Thyroid gland (tissue), 4 donors: Measurements from ENCODE around the gene CACNA1H. TPM values are rescaled to one million over a fixed set of nuclear protein-coding genes. Genes with fewer than 3 reads are reported as not detected.
A peak's percentile ranks its signal among the peaks of the same experiment; 100 is the strongest.

ENCODE experiments used
- DNase-seq, 2 donors: peaks; one replicate each; pipeline ENCODE4 v3.0.0-alpha.2; 2019
- H3K27ac ChIP-seq, 3 donors: fragments of 200-600 bp; sonication (generic); 1 replicate in 2 of 3; 2 replicates in 1 of 3; pipeline ENCODE4 v1.5.1; 2016 to 2019; ENCODE audit warnings: mild to moderate bottlenecking in 1 of 3, moderate library complexity in 1 of 3
- H3K27me3 ChIP-seq: fragments of 200-600 bp; sonication (generic); one replicate; pipeline ENCODE4 v1.5.1; 2019
- H3K36me3 ChIP-seq, 2 donors: fragments of 200-600 bp; sonication (generic); one replicate each; pipeline ENCODE4 v1.5.1; 2016 to 2019
- H3K4me1 ChIP-seq, 2 donors: fragments of 200-600 bp; sonication (generic); one replicate each; pipeline ENCODE4 v1.5.1; 2017 to 2019
- H3K4me3 ChIP-seq, 3 donors: fragments of 200-600 bp; sonication (generic); replicated peaks in 1 of 3; 1 replicate in 2 of 3; 2 replicates in 1 of 3; pipeline ENCODE4 v1.5.1; 2016; ENCODE audit warnings: mild to moderate bottlenecking in 1 of 3
- H3K9me3 ChIP-seq: fragments of 200-600 bp; sonication (generic); one replicate; pipeline ENCODE4 v1.5.1; 2017
- CTCF ChIP-seq, 6 experiments: fragments of 200-600 bp in 3 of 6; fragments of 450-650 bp in 3 of 6; sonication (generic) in 3 of 6; IDR thresholded peaks; one replicate each; pipeline ENCODE4 v1.5.1; 2016 to 2019; ENCODE audit warnings: antibody characterized with exemption in 6 of 6, mild to moderate bottlenecking in 2 of 6, inconsistent platforms in 1 of 6, moderate library complexity in 1 of 6
- POLR2A ChIP-seq, 2 donors: fragments of 450-650 bp; IDR thresholded peaks; one replicate each; pipeline ENCODE4 v1.6.1; 2017; ENCODE audit warnings: antibody characterized with exemption in 2 of 2, mild to moderate bottlenecking in 2 of 2, moderate library complexity in 1 of 2
- WGBS, 2 donors: methylation state at CpG; one replicate each; pipeline ENCODE4 v1.1.5; 2017; 5-methylcytosine and 5-hydroxymethylcytosine counted together
- intact Hi-C: fragments of 100-400 bp; cut with DNase I; formaldehyde crosslinking; loops from one replicate; pipeline ENCODE4 v1.15.1; 2023
- total RNA-seq, 4 donors: library from RNA; depleted of rRNA; stranded (reverse); fragments of >200 nt; gene quantifications; one replicate each; pipeline ENCODE4 v1.2.3, GENCODE V29; 2016

CACNA1H gene
- total RNA-seq, 4 donors from 2014 or later, result 8.4 to 12.4 (median 9.3) TPM

GRCh38 chr16:1142911-1143310 is 10.0 kb upstream of the CACNA1H start:
- 74 to 83% methylated on average over 14 to 19 of the region's 19 CpGs for WGBS, 2 donors
- no peak for TF ChIP-seq POLR2A (IDR thresholded peaks at IDR 0.05)
- TF ChIP-seq CTCF (IDR thresholded peaks at IDR 0.05), result no peak
- Histone ChIP-seq H3K36me3 (no peaks in the 10 kb centered on the region), H3K9me3 (no peaks in the 10 kb centered on the region), H3K27me3 (no peaks in the 10 kb centered on the region), H3K4me3 (no peak overlapping the region), H3K27ac (no peak overlapping the region), H3K4me1 (peaks cover 5 to 12% of the 10 kb centered on the region in 2 donors)
- no peak for DNase-seq
- intact Hi-C loops, result no loop called here

GRCh38 chr16:1143761-1144450 is 9.0 kb upstream of the CACNA1H start:
- no peak for DNase-seq
- intact Hi-C loops, result no loop called here
- H3K27me3 ChIP-seq, result no peaks in the 10 kb centered on the region
- TF ChIP-seq CTCF (IDR thresholded peaks at IDR 0.05) (no peak), POLR2A (IDR thresholded peaks at IDR 0.05) (no peak)
- WGBS, 2 donors, result 82 to 91% methylated on average over 21 of the region's 23 CpGs
- peaks cover 5 to 12% of the 10 kb centered on the region in 2 donors for H3K4me1 ChIP-seq
- H3K27ac ChIP-seq, result no peak overlapping the region
- H3K36me3 ChIP-seq, result no peaks in the 10 kb centered on the region
- H3K4me3 ChIP-seq, result no peak overlapping the region
- no peaks in the 10 kb centered on the region for H3K9me3 ChIP-seq

- Histone ChIP-seq H3K9me3 (no peaks in the 10 kb centered on the region), H3K4me1 (peaks cover 5 to 12% of the 10 kb centered on the region in 2 donors), H3K27ac (no peak overlapping the region), H3K36me3 (no peaks in the 10 kb centered on the region), H3K4me3 (no peak overlapping the region), H3K27me3 (no peaks in the 10 kb centered on the region)
- DNase-seq, result peak; percentile 26 to 57
- intact Hi-C loops, result no loop called here
- WGBS, 2 donors, result 64 to 71% methylated on average over 25 to 35 of the region's 46 CpGs
- TF ChIP-seq POLR2A (IDR thresholded peaks at IDR 0.05) (no peak), CTCF (IDR thresholded peaks at IDR 0.05) (no peak)
These were observed 8.2 kb upstream of the CACNA1H start for GRCh38 chr16:1144476-1145382.

GRCh38 chr16:1145383-1146100 is 7.4 kb upstream of the CACNA1H start:
- 43 to 50% methylated on average over 10 to 12 of the region's 30 CpGs for WGBS, 2 donors
- Histone ChIP-seq H3K27me3 (no peaks in the 10 kb centered on the region), H3K36me3 (no peaks in the 10 kb centered on the region), H3K9me3 (no peaks in the 10 kb centered on the region), H3K4me1 (peaks cover 5 to 12% of the 10 kb centered on the region in 2 donors), H3K27ac (no peak overlapping the region), H3K4me3 (no peak overlapping the region)
- intact Hi-C loops, result no loop called here
- DNase-seq, result peak in 1 of 2 donors; percentile 25
- TF ChIP-seq POLR2A (IDR thresholded peaks at IDR 0.05) (no peak), CTCF (IDR thresholded peaks at IDR 0.05) (no peak)
